ENCODE results near the gene HLF.

Gene HLF

DNA sequence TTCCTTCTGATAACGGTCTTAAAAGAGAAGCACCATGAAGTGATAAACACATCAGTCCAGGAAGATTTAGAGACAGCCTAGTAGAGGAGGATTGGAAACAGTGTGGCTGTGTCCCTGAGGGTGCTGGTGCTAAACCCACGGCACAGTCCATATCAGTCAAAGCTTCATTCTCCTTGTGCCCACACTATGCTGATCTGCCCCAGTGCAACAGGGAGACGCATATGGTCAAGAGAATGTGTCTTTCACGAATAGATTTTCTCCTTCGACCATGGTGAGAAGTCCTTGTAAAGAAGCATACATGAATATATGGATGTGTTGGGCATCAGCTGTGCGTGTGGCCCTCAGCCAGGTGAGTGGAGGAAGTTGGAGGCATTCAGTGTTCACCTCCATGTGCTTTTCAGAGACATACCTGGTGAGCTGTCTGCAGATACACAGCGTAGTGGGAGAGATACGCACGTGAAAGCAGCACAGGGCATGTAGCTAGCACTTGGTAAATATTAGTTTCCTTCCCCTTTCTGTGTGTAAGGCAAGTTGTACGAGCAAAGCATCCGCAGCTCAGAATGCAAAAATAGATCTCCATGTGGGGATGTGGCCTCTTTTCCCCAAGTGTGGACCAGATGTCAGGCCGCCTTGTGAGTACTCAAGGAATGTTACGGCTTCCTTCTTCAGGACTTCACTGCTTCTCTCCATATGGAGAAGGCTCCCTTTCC, 29.4 kb downstream of the HLF start:
- DNase-seq, result no peak

DNA sequence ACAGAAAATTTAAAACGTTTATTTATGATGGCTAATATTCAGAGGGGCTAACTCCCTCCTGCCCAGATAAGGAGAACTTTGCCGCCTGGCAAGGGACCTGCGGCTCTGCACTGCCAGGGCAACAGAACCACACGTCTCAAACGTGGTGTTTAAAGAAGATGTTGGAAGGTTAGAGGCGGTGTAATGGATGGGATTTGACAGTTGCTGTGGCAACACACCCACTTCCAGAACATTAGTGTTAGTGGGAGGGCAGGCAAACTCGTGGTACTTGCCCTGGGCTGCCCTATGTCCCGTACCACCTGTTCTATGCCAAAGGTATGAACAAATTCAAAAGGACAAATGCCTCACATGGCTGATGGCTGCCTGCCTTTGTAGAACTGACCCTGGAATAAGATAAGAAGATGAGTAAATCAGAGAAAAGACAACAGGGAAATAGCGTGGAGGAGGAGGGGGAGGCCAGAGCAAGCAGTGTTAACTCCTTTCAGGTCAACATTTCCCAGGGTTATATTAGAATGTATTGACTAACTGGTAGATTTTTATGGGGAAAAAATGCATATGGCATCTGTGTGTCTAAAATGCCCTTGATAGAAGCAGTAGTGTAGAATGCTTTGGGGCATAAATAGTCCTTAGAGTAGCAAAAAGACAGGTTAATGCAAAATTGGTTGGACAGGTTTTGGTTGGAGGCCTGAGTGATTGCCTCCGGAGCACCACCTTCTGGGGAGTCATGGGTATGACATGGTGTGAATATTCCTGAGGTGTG, 30.8 kb downstream of the HLF start:
- peak; percentile 68 for DNase-seq

DNA sequence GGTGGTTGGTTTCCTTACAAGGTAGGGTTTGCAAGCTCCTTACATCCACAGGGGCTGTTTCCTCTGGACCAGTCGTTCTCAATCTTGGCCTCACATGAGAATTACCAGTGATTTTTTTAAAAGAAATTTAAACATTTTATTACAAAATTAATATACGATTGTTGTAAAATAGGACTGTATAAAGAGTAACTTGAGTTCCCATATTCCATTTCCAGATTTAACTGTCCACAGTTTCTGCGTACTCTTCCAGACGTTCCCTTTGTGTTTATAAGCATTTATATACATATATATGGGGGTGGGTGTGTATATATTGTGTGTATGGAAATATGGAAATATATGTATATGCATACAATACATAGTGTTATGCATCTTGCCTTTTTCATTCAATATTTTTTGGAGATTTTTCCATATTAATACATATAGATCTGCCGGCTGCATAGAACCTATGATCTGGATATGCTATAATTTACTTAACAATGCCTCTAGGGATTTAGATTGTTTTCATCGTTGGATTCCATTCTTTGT, 31.5 kb downstream of the HLF start:
- DNase-seq, result no peak

DNA sequence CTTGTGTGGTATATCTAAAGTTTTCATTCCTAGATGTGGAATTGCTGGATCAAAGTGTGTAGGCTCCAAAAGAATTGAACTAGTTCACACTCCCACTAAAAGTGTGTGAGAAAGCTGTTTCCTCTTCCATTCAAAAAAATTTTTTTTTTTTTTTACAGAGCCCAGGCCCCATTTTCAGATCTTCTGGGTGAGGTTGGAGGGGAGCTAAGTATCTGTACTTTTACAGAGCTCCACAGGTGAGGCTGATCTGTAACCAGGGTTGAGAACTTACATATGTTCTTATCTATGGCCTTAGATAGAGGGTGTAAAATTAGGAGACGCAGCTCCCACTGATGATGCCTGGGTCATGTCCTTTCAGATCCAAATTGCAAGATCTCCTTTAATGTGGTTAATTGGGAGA, 31.9 kb downstream of the HLF start:
- no peak for DNase-seq

DNA sequence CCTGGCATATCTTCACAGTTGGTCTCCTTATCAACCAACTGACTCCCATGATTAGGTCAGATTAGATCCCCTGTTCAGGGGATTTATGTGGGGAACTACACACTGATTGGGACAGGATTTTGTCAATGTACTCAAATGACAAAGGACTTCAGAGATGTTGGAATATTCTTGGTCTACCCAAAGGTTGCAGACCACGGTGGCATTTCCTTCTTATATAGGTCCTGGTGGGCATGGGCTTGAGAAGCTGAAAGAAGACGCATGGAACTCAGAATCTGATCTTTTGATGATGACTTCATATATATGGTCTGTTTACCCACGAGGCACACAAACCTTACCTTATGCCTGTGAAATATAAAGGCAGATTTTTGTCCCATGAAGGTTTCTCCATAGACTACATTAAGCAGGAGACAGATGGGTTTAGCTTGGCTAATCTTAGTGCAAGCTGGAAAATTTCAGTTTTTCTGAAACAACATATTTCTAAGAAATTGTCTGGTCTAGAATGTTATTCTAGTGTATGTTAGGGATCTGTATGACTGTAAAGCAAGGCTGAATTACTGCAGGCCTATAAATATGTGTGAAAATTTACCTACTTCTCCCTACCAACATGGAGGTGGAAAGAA, 33.5 kb downstream of the HLF start:
- DNase-seq, result no peak

DNA sequence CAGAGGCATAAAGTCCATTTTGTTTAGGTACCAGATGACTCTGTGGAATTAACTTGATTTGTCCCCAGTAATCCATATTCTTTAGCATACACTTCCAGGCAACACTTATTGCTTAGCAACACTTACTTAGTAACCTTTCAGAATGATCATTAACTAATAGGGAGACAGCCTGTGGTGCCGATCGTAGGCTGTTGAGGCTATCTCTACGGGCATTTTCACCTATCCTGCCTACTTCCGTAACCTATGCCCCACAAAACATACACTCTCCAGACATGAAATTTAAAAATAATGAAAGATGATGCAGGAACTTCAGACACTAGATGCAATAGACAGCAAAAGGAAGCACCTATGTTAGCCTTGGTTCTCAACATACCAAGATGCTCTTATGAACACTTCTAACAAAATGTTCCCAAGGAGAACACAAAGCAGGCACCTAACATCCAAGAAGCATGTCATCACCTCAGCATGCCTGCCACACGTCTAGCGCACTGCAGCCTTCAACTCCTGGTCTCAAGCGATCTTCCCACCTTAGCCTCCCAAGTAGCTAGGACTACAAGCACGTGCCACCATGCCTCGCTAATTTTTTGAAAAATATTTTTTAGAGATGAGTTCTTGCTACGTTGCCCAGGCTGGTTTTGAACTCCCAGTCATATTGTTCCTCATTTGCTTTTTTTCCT, 34.5 kb downstream of the HLF start:
- DNase-seq, result no peak

DNA sequence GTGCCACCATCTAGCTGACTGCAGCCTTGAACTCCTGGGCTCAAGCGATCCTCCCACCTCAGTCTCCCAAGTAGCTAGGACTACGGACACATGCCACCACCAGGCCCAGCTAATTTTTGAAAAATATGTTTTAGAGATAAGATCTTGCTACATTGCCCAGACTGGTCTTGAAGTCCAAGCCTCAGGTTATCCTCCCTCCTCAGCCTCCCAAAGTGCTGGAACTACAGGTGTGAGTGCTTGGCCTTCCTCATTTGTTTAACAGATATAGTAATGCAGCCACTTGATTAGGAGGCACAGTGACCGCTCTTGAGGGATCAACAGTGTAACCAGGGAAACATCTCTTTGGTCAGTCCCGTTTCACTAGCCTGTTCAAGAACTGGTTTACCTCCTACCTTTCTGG, 35.1 kb downstream of the HLF start:
- DNase-seq, result no peak

DNA sequence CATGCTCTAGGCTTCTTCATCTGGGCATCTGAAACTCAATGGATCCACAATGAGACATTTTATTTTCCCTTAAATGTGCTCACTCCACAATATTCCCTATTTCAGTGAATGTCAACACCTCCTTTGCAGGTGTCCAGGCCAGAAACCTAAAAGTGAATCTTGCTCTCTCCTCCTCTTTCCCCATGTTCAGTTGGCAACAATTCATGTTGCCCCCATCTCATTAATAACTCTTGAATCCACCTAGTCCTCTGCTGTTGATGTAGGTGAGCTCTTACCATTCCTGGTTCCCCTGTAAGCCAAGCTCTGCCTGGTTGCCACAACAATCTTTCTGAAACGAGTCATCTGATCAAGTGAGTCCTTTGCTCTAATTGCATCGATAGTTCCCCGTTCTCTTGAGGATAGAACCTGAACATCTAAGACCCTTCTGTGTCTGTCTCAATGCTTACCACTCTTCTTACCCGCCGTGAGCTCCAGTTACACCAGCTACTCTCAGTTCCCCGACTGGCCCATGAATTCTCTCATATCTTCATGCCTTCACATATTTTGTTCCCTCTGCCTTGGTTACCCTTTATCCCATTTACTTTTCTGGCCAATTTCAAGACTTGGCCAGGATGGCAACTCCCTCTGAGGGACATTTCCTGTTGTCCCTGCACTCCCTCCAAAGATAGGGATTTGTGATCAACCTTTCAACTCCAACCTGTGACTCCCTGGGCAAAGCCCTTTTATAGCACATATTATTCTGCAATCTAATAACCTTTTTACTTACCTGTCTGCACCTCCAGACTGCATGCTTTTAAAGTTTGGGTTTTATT, 35.9 kb downstream of the HLF start:
- no peak for DNase-seq

DNA sequence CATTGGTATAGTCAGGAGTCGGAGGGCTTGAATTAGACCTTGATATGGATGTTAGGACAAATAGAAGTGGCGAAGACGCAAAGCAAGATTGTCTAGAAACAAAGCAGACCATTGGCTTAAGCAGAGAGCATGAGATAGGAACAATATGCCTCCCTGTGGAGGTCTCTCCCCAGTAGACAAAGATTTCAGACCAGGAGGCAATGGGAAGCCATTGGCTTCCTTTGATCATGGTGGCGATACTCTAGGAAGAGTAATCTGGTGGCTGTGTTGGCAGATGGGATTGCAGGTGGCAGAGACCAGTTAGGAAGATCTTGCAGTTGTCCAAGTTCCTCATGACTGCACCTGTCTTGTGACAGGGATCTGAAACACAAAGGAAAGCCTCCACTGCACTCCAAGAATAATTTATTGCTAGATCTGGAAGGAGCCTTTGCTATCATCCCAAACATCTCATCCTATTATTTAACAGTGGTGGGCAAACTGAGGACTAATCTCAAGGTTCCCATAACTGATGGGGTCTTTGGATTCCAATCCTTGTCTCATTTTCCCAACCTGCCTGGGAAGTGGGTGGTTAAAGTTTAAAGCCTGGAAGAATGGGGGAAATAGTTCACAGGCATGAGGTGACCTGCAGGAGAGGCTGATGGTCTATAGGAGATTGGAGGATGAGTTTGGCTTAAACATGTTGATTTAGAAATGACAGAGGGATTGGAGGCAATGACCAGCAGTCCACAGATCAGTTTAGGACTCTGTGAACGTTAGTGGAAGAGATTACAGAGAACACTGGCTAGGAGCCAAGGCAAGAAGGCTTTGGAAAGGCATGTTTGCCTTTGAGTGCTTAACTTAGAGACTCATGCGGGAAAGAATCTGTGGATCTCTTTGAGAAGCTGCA, 37.0 kb downstream of the HLF start:
- DNase-seq, result no peak

DNA sequence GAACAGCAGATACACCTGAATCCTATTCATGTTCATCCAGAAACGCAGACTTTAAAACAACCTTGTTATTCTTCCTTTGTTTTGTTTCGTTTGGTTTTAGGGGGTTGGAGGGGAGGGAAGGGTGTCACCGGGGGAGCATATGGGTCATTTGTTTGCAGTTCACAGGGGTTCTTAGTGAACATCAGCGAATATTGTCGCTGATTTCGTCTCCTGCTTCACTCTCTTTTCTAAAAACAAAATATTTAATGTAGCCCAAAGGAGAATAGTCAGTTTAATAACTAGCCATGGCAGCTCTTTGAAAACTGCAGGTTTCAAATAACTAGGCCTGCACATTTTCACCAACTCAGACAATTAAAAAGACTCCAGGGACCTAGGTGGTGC, 37.6 kb downstream of the HLF start:
- no peak for DNase-seq

DNA sequence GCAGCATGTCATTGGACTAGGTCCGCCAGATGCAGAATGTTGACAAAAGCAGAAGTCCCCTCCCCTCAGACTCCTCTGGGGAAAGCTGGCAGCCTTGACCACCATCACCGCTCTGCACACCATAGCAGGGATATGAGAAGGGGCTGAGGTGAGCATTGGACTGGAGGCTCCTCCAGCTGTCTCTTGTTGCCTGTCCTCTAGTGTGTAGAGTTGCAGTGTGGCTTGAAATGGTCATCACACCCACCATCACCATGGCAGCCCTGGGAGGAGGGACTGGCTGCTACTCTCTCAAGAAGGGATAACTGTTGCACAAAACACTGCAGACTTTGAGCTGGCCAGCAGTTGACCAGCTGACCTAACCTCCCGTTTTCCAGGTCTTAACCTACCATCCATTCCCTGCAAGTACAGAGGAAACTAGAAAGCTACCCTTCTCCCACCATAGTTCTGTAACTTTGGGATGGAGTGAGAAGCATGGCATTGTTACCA, 38.3 kb downstream of the HLF start:
- no peak for DNase-seq

DNA sequence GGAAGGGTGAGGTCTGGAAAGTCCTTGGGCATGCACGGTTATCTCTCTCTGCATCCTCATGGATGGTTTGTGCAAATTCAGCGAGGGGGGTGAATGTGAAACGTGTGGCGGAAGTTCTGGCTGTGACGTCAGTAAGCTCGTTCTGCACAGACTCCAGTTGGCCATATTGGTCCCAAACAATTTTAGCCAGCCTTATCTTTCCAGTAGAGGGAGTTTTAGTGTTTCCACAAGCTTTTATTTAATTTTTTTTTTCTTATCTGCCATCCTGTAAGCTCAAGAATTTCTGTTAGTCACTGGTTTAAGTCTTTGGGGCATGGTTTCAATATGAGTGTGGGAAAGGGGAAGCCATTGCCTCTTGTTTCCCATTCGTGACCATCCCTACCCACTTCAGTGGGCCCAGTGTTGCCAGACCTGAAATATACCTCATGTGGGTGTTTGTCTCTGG, 39.0 kb downstream of the HLF start:
- DNase-seq, result no peak

DNA sequence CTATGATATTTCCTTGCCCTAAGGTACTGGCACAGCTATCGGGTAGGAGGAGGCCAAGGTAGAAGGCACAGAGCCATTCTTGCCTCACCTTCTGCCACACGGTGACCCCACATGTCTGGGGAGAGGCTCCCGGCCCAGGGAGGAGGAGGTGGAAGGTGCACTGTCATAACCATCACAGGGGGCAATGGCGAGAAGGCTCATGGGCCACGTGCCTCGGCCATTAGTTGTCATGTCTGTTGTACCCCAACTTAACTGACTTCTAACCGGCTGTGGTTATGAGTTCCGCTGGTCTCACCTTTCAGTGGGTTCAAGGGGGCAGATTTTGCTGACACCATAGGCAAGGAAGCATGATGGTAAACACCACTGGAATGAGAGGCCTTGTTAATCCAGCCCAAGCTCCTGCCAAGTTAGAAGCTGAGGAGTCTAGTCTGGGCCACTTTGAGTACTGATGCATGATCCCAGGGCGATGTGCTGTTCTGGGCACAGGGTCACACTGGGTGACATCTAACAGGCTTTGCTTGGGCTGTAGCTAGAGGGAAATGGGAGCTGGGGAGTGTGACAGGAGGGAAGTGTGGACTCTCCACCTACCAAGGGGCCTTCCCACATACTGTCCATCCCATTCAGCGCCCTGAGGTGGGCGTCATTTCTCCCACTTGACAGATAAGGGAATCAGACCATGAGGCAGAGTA, 39.6 kb downstream of the HLF start:
- DNase-seq, result no peak

DNA sequence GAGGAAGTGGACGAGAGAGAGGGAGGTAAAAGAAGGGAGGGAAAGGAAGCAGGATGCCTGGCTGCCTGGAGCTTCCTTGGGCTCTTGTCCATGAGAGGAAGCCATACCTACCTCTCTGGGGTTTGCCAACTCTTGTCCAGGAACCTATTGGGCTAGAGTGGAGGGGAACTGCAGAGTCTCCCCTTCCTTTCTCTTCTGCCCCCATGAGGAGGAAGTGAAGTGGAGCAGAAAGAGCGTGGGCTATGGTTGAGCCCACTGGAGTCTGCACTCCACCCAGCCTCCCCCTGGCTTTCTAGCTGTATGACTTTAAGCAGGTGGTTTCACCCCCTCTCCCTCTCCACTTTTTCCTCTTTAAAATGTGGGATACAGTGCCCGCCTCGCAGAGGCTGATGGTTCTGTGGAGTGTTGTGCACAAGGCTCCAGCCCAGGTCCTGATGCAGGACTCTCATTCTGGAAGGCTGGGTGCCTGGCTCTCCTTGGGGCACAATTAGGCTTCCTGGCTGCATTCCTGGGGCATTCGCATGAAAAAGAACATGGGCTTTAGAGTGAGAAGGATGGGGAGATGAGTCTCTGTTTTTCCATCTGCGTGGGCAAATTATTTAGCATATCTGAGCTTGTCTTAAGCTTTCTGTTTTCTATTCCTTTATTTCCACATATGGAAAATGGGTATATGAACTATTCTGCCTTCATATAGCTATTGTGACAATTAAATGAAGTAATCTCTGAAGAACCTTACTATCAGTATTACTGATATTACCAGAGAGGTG, 40.7 kb downstream of the HLF start:
- DNase-seq, result no peak

DNA sequence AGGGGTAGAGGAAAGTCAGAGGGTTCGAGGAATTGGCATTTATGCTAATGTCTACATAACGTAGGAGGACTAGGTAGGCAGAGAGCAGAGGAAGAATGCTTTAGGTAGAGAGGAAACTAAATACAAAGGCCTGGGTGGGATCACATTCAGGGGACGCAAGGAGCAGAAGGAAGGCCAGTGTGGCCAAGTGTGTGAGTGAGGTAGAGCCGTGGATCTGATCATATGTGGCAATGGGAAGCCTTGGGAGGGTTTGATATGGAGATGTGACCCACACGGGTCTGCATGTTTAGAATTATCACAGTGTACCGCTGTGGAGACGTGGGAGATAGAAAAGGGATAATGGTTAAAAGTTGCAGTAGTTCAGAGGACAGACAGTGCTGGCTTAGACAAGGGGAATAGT, 43.1 kb downstream of the HLF start:
- DNase-seq, result no peak

DNA sequence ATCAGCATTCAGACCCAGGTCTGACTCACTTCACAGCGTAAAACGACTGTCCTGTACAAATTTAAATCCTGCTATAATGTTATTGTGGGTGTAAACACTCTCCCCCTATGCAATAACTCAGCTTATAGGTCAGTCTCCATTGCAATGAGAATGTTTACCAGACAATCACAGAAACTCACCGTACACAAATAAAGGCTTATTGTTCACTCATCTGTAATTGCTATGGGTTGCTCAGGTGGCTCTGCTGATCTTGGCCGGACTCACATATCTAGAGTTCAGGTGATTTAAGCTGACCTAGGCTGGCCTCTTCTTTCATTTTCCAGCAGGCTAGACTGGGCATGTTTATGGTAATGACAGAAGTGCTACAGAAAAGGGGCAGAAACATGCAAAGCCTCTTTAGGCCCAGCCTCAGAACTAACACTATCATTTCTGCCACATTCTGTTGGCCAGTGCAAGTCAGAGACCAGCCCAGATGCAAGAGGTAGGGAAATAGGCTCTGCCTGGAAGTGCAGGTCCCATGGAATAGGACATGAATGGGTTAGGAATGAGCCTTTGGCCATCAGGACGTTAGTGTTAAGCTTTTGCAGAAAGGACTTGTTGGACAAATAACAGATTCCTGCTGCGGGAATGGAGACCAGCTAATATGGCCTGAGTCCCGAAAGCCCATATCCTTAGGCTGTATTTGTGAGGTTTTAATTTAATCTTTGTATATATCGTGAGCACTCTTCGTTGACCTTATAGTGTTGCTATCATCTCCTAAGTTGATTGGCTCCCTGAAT, 44.0 kb downstream of the HLF start:
- DNase-seq, result no peak

DNA sequence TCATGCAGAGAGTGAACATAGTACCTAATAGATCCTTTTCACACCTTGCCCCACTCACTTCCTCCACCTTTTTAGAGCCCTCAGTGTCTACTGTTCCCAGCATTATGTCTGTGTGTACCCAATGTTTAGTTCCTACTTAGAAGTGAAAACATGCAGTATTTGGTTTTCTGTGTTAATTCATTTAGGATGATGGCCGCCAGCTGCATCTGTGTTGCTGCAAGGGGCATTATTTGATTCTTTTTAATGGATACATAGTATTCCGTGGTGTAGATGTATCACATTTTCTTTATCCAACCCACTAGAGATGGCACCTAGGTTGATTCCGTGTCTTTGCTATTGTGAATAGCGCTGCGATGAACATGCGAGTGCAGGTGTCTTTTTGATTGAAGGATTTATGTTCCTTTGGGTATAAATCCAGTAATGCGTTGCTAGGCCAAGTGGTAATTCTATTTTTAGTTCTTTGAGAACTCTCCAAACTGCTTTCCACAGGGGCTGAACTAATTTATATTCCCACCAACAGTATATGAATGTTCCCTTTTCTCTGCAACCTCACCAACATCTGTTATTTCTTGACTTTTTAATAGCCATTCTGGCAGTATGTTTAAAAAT, 47.1 kb downstream of the HLF start:
- no peak for DNase-seq

DNA sequence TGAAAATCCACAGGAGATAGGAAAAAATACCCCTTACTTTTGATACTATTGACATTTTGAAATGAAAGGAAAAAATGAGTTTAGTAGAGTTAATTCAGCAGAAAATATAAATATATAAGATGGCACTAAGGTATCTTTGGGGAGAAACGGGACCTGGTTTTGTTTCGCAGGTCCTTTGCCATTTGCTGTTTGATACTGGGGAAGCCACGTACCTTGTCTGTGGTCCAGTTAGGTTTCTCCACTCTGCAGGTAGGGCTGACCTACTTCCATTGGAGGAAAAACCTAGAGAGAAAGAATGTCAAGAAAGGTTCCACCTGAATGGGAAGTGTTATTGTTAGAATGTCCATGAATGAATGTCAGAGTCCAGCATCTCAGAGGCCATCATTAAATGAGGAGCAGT, 48.1 kb downstream of the HLF start:
- DNase-seq, result no peak
